ENCODE measurements around the gene TMBIM4.

DNA sequence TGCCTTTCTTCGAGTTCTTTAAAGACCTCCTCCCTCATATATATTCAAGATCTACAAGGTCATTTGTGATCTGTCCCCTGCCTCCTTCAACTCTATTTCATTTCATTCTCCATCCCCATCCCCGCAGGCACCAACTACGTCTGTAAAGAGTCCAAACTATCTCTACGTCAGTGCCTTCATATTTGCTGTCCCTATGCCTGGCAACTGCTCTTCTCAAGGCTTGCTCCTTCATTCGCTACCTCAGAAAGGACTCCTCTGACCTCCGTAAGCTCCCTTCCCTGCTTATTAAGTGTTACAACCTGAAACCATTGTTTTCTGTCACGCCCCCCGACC, 39.9 kb downstream of the TMBIM4 start:
- TF ChIP-seq, protein P1, sequence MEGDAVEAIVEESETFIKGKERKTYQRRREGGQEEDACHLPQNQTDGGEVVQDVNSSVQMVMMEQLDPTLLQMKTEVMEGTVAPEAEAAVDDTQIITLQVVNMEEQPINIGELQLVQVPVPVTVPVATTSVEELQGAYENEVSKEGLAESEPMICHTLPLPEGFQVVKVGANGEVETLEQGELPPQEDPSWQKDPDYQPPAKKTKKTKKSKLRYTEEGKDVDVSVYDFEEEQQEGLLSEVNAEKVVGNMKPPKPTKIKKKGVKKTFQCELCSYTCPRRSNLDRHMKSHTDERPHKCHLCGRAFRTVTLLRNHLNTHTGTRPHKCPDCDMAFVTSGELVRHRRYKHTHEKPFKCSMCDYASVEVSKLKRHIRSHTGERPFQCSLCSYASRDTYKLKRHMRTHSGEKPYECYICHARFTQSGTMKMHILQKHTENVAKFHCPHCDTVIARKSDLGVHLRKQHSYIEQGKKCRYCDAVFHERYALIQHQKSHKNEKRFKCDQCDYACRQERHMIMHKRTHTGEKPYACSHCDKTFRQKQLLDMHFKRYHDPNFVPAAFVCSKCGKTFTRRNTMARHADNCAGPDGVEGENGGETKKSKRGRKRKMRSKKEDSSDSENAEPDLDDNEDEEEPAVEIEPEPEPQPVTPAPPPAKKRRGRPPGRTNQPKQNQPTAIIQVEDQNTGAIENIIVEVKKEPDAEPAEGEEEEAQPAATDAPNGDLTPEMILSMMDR (conservative IDR thresholded peaks at IDR 0.05), result no peak
- TF ChIP-seq ZFX (IDR thresholded peaks at IDR 0.05), result no peak

All from C4-2B (cell line).